Activated T-cell treated with anti-CD3 and anti-CD28 coated beads, Interleukin-2, amount 50 U/mL, for 4 hours (primary cell): ENCODE results near the gene CA10. TPM values are rescaled to one million over a fixed set of nuclear protein-coding genes. Genes with fewer than 3 reads are reported as not detected.
A peak's percentile ranks its signal among the peaks of the same experiment; 100 is the strongest.

Experiments used
- ATAC-seq, 2 donors: fragments of 200-7000 bp; cut with Tn5 transposase; one replicate each; pipeline ENCODE4 v1.10.0; 2021
- DNase-seq: peaks from one replicate; pipeline ENCODE4 v3.0.0-alpha.2; 2020
- H3K27me3 Mint-ChIP-seq: one replicate; pipeline ENCODE4 v1.8.0; 2021; ENCODE audit warnings: low read depth, mixed read lengths
- H3K36me3 Mint-ChIP-seq: one replicate; pipeline ENCODE4 v1.8.0; 2022; ENCODE audit warnings: mixed read lengths; ENCODE audit not compliant: insufficient read depth
- H3K4me1 Mint-ChIP-seq: one replicate; pipeline ENCODE4 v1.8.0; 2021; ENCODE audit warnings: low read depth, mixed read lengths
- H3K4me3 Mint-ChIP-seq: one replicate; pipeline ENCODE4 v1.8.0; 2021; ENCODE audit warnings: mild to moderate bottlenecking, moderate library complexity, mixed read lengths
- H3K9me3 Mint-ChIP-seq: one replicate; pipeline ENCODE4 v1.8.0; 2021; ENCODE audit warnings: mixed read lengths
- total RNA-seq, 3 donors: library from RNA; stranded (reverse); gene quantifications; one replicate each; pipeline ENCODE4 v1.2.1, GENCODE V29; 2021

CA10 gene
- total RNA-seq, 3 donors from 2014 or later: not detected

DNA sequence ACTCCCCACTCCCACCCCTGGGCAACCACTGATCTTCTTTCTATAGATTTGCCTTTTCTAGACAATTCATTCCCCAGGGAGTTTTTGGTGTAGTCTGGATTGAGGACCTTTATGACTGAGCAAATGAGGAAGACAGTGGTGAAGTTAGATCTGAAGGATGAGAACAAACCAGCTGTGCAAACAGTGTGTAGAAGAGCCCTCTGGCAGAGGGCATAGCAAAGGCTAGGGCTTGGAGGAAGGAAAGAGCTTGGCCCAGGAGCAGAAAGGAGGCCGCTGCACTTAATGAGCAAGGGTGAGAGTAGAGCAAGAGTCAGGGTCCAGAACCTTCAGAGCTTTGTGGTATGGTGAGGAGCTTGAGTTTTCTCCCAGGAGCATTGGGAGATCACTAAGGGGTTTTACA, 352.7 kb downstream of the CA10 start:
- no peak overlapping the region for H3K4me3 Mint-ChIP-seq
- H3K36me3 Mint-ChIP-seq: no peaks in the 10 kb centered on the region
- no peaks in the 10 kb centered on the region for H3K9me3 Mint-ChIP-seq
- H3K4me1 Mint-ChIP-seq: no peaks in the 10 kb centered on the region
- H3K27me3 Mint-ChIP-seq: no peaks in the 10 kb centered on the region
- DNase-seq: no peak
- no peak for ATAC-seq

DNA sequence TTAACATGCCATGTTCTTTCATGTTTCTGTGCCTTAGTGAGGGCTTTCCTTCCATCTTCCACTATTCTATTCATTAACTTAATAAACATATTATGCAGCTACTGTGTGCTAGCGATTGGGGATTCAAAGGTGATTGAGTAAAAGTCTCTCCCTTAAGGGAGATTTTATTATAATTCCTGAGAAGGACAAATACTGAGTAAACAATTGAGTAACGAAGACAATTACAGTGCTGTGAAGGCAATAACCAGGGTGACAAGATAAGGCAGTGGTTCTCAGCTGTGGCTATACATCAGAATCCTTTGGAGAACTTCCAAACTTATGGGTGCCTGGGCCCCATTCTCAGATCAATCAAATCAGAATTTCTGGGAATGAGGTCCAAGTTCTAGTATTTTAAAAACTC, 353.3 kb downstream of the CA10 start:
- no peak for ATAC-seq
- no peak overlapping the region for H3K4me3 Mint-ChIP-seq
- H3K36me3 Mint-ChIP-seq: no peaks in the 10 kb centered on the region
- no peak for DNase-seq
- no peaks in the 10 kb centered on the region for H3K9me3 Mint-ChIP-seq
- no peaks in the 10 kb centered on the region for H3K4me1 Mint-ChIP-seq
- H3K27me3 Mint-ChIP-seq: no peaks in the 10 kb centered on the region

DNA sequence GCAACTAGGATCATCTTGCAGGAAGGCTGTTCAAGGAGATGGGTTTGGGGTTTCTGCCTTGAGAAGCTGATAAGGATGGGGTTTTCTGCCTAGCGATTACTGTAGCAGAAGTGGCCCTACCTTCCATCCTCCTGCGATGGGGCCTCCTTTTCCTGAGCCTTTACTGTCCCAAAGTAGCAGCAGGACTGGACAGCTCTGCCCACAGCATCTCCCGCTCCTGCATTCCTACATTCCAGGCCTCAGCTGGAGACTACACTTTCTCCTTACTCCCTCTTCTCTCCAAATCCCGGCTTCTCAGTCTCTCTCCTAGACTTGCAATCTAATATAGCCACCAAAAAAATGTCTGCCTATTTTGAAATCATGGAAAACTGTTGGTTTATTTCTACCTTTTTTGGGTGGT, 355.4 kb downstream of the CA10 start:
- H3K9me3 Mint-ChIP-seq: no peaks in the 10 kb centered on the region
- H3K4me1 Mint-ChIP-seq: no peaks in the 10 kb centered on the region
- no peak for ATAC-seq
- DNase-seq: no peak
- no peaks in the 10 kb centered on the region for H3K27me3 Mint-ChIP-seq
- H3K36me3 Mint-ChIP-seq: no peaks in the 10 kb centered on the region
- no peak overlapping the region for H3K4me3 Mint-ChIP-seq

DNA sequence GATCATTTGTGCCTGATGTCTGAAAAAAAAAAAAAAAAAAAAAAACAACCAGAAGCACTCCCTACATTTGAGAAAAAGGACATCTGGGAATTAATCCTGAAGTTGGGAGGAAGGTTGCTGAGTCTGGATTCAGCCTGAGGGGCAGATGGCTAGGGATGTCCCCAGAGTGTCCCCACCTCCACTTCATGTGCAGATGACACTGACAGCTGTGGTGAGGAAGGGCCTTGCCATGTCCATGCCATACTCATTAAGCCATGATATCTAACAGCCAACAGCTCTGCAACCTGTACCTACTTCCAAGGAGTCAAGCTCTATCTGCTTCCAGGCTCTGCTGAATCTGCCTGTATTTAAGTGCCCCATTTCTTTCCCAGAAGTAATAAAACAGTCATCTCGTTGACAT, 356.0 kb downstream of the CA10 start:
- Mint-ChIP-seq H3K9me3 (no peaks in the 10 kb centered on the region), H3K4me3 (no peak overlapping the region), H3K36me3 (no peaks in the 10 kb centered on the region), H3K27me3 (no peaks in the 10 kb centered on the region), H3K4me1 (no peaks in the 10 kb centered on the region)
- ATAC-seq: no peak
- no peak for DNase-seq

DNA sequence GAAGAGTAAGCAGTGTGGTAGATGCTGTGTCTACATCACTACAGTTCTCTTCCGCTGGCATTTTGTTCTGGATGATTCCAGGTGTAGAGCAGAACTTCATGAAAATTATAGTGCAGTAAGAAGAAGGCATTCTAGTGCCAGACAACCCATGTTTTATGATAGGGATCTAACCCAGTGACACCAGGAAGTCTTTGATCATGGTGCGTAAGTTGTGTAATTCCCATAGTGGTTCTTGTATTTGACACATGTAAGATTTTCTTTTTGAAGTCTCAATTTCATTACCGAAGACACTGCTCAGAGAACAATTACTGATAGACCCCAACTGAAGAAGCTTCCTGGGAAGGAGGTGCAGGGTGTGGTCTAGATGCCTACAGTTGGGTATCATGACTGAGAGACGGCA, 356.9 kb downstream of the CA10 start:
- Mint-ChIP-seq H3K4me1 (no peaks in the 10 kb centered on the region), H3K36me3 (no peaks in the 10 kb centered on the region), H3K27me3 (peaks cover 2% of the 10 kb centered on the region), H3K4me3 (no peak overlapping the region), H3K9me3 (no peaks in the 10 kb centered on the region)
- ATAC-seq: no peak
- no peak for DNase-seq

DNA sequence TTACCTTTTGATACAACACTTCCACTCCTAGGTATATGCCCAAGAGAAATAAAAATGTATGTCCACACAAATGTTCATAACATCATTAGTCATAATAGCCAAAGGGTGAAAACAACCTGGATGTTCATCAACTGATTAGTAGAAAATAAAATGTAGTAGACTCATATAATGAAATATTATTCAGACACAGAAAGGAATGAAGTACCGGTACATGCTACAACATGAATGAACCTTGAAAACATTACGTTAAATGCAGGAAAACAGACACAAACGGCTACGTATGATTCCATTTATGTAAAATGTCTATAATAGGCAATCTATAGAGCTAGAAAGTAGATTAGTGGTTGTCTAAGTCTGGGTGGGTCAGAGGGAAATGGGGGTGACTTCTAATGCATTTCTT, 358.5 kb downstream of the CA10 start:
- Mint-ChIP-seq H3K9me3 (no peaks in the 10 kb centered on the region), H3K4me1 (no peaks in the 10 kb centered on the region), H3K4me3 (no peak overlapping the region), H3K27me3 (peaks cover 2% of the 10 kb centered on the region), H3K36me3 (no peaks in the 10 kb centered on the region)
- DNase-seq (no peak), ATAC-seq (no peak)

DNA sequence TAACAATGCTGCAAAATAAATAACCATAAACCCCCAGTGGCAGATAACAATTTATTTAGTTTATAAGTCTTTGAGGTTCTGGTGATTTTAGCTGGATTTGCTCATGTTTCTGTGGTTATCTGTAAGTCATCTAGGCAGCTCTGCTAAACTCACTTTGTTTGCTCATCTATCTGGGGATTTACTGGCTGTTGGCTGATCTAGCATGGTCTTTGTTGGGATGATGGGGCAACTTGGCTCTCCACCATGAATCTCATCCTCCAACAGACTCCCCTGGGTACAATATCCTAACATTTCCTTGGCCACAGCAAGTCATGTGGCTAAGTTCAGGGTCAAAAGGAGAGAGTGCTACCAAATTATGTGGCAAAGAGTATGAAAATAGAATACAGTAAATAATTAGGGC, 359.3 kb downstream of the CA10 start:
- Mint-ChIP-seq H3K4me1 (no peaks in the 10 kb centered on the region), H3K4me3 (no peak overlapping the region), H3K9me3 (no peaks in the 10 kb centered on the region), H3K27me3 (peaks cover 7% of the 10 kb centered on the region), H3K36me3 (no peaks in the 10 kb centered on the region)
- DNase-seq (no peak), ATAC-seq (no peak)

DNA sequence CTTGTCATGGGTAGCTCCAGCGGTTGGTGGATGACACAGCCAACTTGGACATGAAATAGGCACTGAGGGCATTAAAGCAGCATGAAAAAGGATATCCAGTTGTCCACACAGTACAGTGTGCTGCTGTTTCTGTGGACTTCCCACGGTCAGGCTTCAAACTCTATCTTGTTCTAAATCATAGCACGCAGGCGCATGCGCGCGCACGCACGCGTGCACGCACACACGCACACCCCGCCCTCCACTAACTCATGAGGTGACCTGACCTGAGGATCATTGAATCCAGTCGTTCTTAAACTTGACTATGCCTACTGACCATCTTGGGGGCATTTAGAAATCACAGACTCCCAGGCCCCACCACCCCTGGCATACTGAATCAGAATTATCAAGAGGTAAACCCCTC, 361.4 kb downstream of the CA10 start:
- H3K36me3 Mint-ChIP-seq: no peaks in the 10 kb centered on the region
- peaks cover 7% of the 10 kb centered on the region for H3K27me3 Mint-ChIP-seq
- ATAC-seq: no peak
- DNase-seq: no peak
- H3K4me1 Mint-ChIP-seq: no peaks in the 10 kb centered on the region
- no peaks in the 10 kb centered on the region for H3K9me3 Mint-ChIP-seq
- H3K4me3 Mint-ChIP-seq: no peak overlapping the region

DNA sequence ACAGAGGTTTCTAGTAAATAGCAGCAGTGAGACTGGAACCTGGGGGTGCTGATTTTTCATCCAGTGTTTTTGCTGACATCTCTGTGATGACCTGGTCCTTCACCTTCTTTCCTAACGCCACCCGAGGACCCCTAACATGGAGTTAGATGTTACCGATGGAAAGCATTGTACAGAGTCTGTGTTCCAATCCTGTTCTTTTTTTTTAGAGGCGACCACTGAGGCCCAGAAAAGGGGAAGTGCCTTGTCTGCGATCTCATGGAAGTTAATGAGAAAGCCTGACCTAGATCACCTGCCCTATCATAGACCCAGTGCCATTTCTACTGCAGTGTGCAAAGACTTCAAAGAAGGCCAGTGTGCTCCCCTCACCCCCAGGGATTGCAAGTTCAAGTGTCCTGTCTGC, 362.5 kb downstream of the CA10 start:
- no peak for DNase-seq
- no peak overlapping the region for H3K4me3 Mint-ChIP-seq
- ATAC-seq: no peak
- no peaks in the 10 kb centered on the region for H3K9me3 Mint-ChIP-seq
- peaks cover 7% of the 10 kb centered on the region for H3K27me3 Mint-ChIP-seq
- no peaks in the 10 kb centered on the region for H3K36me3 Mint-ChIP-seq
- H3K4me1 Mint-ChIP-seq: no peaks in the 10 kb centered on the region

DNA sequence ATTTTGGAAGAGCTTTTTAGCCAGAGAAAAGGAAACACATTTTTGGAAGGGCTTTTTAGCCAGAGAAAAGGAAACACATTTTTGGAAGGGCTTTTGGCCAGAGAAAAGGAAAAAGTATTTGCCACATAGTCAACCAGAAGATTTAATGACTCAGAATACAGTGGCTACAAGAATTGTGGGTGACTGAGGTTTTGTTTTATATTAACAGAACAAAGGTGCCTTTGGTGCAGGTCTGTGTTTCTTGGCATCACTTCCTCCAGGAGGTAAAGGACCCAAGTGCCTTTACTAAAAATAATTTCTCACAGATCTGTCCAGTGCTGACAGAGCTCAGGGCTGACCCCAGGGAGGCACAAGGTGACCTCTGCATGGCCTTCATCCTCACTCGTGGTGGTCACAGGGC, 363.1 kb downstream of the CA10 start:
- no peaks in the 10 kb centered on the region for H3K9me3 Mint-ChIP-seq
- H3K27me3 Mint-ChIP-seq: peaks cover 7% of the 10 kb centered on the region
- H3K4me1 Mint-ChIP-seq: no peaks in the 10 kb centered on the region
- DNase-seq: no peak
- no peaks in the 10 kb centered on the region for H3K36me3 Mint-ChIP-seq
- ATAC-seq: no peak
- peak overlapping the region; percentile 20 for H3K4me3 Mint-ChIP-seq

DNA sequence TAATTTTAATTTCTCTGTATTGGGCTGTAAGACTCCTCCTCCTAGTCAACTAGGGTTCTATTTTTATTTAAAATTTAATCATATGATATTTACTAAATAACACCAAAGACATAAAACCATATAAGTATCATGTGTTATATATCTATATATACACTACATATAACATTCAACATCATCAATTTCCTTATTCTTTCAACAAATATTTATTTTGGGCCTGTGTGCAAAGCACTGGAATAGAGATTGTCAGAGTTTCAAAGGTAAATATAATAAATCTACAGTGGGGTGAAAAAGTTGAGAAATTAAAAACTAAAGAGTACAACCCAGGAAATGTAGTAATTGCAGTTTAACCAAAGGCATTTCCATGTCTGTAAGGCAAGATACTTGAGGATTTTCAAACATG, 364.0 kb downstream of the CA10 start:
- no peak overlapping the region for H3K4me3 Mint-ChIP-seq
- ATAC-seq: no peak

DNA sequence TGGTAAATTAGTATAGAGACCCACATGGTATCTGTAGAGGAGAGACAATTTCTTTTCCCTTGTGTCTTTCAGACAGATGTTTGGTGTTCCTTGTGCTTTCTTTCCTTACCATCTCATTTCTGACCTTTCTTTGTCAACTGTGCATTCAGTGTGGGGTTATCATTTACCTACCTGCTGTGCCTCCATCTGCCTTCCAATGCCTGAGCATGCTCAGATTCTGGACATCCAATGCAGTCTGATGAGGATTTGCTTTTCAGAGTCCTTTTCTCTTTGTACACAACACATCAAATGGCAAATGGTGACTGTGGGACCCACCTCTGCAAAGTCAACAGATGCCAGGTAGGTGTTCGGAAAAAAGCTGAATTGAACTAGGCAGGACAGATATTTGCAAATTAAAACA, 364.8 kb downstream of the CA10 start:
- H3K4me1 Mint-ChIP-seq: no peaks in the 10 kb centered on the region
- no peaks in the 10 kb centered on the region for H3K36me3 Mint-ChIP-seq
- ATAC-seq (no peak), DNase-seq (no peak)
- H3K27me3 Mint-ChIP-seq: peaks cover 15% of the 10 kb centered on the region
- H3K9me3 Mint-ChIP-seq: no peaks in the 10 kb centered on the region
- no peak overlapping the region for H3K4me3 Mint-ChIP-seq

More for the DNA sequence above, 364.0 kb downstream of the CA10 start:
- no peak for DNase-seq
- Mint-ChIP-seq H3K9me3 (no peaks in the 10 kb centered on the region), H3K4me1 (no peaks in the 10 kb centered on the region), H3K36me3 (no peaks in the 10 kb centered on the region), H3K27me3 (peaks cover 12% of the 10 kb centered on the region)

DNA sequence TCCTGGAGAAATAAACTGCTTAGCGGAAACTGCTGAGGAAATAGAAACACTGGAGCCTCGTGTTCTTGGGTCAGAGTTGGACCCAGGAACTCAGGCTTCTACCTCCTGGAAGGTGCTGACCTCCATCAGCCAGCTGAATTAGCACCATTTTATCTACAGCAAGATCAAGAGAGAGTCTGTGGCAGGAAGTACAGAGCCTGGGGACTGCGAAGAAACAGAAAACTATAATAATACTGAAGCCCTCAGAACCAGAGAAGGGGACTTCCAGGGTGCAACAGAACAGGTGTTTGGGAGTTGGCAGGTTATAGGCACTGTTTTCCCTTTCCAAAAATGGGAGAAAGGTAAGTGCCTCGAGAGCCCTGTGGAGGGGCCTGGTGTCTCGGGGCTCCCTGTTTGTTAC, 379.7 kb downstream of the CA10 start:
- peaks cover 2% of the 10 kb centered on the region for H3K4me1 Mint-ChIP-seq
- DNase-seq: no peak
- H3K36me3 Mint-ChIP-seq: no peaks in the 10 kb centered on the region
- no peak for ATAC-seq
- H3K27me3 Mint-ChIP-seq: peaks cover 9% of the 10 kb centered on the region
- H3K4me3 Mint-ChIP-seq: no peak overlapping the region
- H3K9me3 Mint-ChIP-seq: no peaks in the 10 kb centered on the region

DNA sequence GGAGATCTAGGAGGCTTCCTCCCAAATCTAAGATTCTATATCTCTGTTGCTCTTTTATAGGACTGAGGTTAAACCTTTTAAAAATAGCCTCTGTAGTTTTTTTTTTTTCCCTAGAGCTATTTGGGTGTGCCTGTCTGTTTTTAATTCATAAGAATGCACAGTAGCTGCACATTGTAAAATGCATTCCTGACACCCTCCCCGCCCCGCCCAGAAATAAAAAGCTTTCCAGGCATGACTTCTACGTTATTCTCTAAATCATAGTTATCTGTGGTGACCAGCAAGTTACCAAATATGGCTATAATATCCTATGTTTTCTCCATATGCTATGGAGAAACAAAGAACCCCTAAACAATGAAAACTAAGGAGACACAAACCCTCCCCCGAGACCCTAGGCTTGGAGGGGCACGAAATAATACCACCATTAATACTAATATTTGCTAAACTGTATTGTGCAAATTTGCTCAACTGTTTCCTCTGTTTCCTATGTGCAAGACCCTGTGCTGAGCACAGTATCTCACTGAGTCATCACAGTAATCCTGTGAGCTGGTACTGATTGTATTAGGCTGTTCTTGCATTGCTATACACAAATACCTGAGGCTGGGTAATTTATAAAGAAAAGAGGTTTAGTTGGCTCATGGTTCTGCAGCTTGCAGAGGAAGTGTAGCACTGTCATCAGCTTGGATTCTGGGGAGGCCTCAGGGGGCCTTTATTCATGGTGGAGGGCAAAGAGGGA, 388.3 kb downstream of the CA10 start:
- Mint-ChIP-seq H3K27me3 (peaks cover 12% of the 10 kb centered on the region), H3K4me3 (no peak overlapping the region), H3K4me1 (no peaks in the 10 kb centered on the region), H3K9me3 (no peaks in the 10 kb centered on the region), H3K36me3 (no peaks in the 10 kb centered on the region)
- ATAC-seq: no peak
- no peak for DNase-seq

DNA sequence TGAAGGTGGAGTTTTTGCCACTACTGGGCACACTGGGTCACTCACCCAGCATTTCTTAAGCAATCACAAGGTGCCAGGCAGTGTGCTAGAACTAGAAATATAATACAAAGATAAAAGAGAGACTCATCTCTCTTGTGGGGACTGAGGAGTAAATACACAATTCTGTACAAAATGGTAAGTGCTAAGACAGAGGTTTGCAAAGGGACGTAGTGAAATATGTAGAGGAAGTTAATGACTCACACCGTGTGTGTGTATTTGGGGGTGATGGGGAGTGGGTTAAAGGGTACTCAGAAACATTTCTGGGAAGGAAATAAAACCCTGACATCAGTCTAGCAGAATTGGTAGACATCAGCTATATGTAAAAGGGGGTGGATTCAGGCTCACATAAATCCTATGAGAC, 389.3 kb downstream of the CA10 start:
- H3K4me3 Mint-ChIP-seq: no peak overlapping the region
- no peaks in the 10 kb centered on the region for H3K36me3 Mint-ChIP-seq
- H3K4me1 Mint-ChIP-seq: no peaks in the 10 kb centered on the region
- no peaks in the 10 kb centered on the region for H3K9me3 Mint-ChIP-seq
- peaks cover 18% of the 10 kb centered on the region for H3K27me3 Mint-ChIP-seq
- no peak for DNase-seq
- no peak for ATAC-seq

DNA sequence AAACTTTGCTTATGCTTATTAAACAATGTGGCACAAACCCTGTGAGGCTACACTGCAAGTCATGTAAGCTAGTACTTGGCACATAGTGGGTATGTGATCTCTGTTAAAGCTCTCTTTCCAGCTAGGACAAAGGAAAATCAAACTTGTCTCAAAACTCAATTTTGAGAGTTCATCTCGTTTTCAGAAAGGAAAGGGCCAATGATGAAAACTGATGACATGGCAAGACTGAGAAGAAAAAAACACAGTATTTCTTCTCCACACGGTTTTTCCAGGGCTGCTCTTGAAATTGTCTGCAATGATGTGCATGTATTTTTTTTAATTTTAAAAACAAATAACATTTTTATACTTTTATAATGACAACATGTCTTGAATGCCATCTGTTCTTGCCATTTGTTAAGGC, 389.8 kb downstream of the CA10 start:
- Mint-ChIP-seq H3K9me3 (no peaks in the 10 kb centered on the region), H3K36me3 (no peaks in the 10 kb centered on the region)

More for the DNA sequence above, 389.8 kb downstream of the CA10 start:
- no peak for DNase-seq
- H3K27me3 Mint-ChIP-seq: peaks cover 19% of the 10 kb centered on the region
- ATAC-seq: no peak
- H3K4me1 Mint-ChIP-seq: no peaks in the 10 kb centered on the region
- no peak overlapping the region for H3K4me3 Mint-ChIP-seq
